ENCODE results near the gene PPBP.
"Not testable (repeated sequence)": the region's sequence is repeated elsewhere in the genome, so short reads cannot be mapped to it uniquely, and the experiment has no call there.

The PPBP gene

DNA sequence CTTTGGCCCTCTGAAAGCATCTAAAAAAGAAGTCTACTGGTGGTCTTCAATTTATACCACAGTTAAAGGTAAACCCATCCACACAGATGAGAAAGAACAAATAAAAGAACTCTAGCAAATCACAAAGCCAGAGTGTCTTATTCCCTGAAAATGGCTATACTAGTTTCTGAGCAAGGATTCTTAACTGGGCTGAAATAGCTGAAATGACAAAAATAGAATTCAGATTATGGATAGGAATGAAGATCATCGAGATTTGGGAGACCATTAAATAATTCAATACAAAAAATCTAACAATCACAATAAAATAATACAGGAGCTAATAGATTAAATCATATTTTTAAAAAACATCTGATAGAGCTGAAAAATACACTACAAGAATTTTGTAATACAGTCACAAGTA, 18.0 kb downstream of the PPBP start:
- TF ChIP-seq, protein P1, sequence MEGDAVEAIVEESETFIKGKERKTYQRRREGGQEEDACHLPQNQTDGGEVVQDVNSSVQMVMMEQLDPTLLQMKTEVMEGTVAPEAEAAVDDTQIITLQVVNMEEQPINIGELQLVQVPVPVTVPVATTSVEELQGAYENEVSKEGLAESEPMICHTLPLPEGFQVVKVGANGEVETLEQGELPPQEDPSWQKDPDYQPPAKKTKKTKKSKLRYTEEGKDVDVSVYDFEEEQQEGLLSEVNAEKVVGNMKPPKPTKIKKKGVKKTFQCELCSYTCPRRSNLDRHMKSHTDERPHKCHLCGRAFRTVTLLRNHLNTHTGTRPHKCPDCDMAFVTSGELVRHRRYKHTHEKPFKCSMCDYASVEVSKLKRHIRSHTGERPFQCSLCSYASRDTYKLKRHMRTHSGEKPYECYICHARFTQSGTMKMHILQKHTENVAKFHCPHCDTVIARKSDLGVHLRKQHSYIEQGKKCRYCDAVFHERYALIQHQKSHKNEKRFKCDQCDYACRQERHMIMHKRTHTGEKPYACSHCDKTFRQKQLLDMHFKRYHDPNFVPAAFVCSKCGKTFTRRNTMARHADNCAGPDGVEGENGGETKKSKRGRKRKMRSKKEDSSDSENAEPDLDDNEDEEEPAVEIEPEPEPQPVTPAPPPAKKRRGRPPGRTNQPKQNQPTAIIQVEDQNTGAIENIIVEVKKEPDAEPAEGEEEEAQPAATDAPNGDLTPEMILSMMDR (IDR thresholded peaks at IDR 0.05; ENCODE audit: low read depth, low read length), result no peak
- Histone ChIP-seq H3K4me1 (no peaks in the 10 kb centered on the region), H3K36me3 (no peaks in the 10 kb centered on the region), H3K27me3 (no peaks in the 10 kb centered on the region), H3K4me3 (ENCODE audit: low read depth, low read length) (no peak overlapping the region), H3K9me3 (no peaks in the 10 kb centered on the region)
- DNase-seq, result no peak

DNA sequence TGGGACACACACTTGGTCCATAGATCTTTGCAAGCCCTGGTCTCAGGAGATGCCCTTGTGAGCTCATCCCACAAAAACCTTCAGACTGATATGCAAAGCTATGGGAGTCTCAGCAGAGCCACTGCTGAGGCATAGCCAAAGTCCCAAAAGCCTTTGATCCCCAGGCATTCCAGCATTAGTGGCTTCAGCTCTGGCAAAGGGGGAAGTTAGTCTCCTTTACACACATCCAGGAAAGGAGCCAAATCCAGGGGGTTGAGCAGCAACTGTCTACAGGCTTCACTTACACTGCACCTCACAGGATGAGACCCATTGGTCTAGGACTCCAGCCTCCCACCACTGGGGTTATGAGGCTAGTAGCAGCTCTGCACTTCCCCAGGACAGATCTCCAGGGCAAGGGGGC, 20.1 kb downstream of the PPBP start:
- Histone ChIP-seq H3K9me3 (no peaks in the 10 kb centered on the region), H3K36me3 (no peaks in the 10 kb centered on the region), H3K27me3 (no peaks in the 10 kb centered on the region), H3K4me3 (ENCODE audit: low read depth, low read length) (no peak overlapping the region), H3K4me1 (no peaks in the 10 kb centered on the region)
- DNase-seq, result no peak
- TF ChIP-seq, protein P1 (IDR thresholded peaks at IDR 0.05; ENCODE audit: low read depth, low read length), result no peak

DNA sequence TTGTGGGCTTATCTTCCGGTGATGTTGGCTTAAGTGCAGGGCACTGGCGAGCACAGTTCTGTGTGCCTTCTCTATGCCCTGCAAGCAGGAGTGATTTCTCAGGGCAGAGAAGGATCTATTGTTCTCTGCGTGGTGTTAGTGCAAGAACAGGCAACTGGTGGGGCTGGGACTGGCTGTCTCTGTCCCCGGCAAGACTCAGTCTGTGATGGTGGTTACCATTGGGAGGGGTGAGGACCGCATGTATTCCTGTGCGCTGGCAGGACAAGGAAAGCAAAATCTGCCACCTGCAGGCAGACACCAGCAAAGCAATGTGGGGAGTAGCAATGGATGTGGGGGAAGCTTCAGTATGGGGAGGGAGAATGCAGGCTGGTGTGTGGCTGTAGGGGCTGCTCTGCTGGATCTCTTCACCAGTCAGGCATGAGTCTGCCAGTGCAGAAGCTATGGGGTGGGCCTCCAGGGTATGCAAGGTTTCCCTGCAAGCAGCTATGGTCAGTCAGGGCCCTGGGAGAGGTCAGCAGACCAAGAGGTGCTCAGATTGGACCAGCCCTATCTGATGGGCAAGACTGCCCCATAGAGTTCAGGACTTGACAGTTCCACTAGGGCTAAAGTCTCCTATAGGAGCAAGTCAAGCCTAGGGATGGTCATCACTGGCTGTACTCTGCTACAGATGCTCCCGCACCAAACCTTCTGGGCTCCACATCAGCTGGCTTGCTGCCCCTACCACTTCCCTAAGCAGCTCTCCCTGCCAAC, 23.0 kb downstream of the PPBP start:
- Histone ChIP-seq H3K27me3 (no peaks in the 10 kb centered on the region), H3K4me1 (no peaks in the 10 kb centered on the region), H3K36me3 (no peaks in the 10 kb centered on the region), H3K9me3 (no peaks in the 10 kb centered on the region), H3K4me3 (ENCODE audit: low read depth, low read length) (no peak overlapping the region)
- TF ChIP-seq, protein P1 (IDR thresholded peaks at IDR 0.05; ENCODE audit: low read depth, low read length), result no peak
- DNase-seq, result no peak

DNA sequence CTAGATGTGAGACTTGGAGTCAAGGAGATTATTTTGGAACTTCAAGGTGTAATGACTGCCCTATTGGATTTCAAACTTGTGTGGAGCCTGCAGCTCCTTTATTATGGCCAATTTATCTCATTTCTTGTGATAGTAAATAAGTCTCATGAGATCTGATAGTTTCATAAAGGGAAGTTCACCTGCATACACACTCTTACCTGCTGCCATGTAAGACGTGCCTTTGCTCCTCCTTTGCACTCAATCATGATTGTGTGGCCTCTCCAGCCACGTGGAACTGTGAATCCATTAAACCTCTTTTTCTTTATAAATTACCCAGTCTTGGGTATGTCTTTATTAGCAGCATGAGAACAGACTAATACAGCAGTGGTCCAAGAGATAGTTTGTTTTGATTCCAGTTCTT, 25.3 kb downstream of the PPBP start:
- H3K4me3 ChIP-seq (ENCODE audit: low read depth, low read length), result no peak overlapping the region
- TF ChIP-seq, protein P1 (IDR thresholded peaks at IDR 0.05; ENCODE audit: low read depth, low read length), result no peak
- no peaks in the 10 kb centered on the region for H3K27me3 ChIP-seq
- H3K36me3 ChIP-seq, result no peaks in the 10 kb centered on the region
- DNase-seq, result no peak
- H3K4me1 ChIP-seq, result no peaks in the 10 kb centered on the region
- no peaks in the 10 kb centered on the region for H3K9me3 ChIP-seq

DNA sequence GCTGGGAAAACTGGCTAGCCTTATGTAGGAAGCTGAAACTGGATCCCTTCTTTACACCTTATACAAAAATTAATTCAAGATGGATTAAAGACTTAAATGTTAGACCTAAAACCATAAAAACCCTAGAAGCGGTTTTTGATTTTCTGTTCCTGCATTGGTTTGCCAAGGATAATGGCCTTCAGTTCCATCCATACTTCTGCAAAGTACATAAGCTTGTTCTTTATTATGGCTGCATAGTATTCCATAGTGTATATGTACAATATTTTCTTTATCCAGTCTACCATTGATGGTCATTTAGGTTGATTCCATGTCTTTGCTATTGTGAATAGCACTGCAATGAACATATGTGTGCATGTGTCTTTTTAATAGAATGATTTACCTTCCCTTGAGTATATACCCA, 28.9 kb downstream of the PPBP start:
- H3K4me1 ChIP-seq; H3K4me3 ChIP-seq (ENCODE audit: low read depth, low read length); H3K27me3 ChIP-seq; DNase-seq; H3K9me3 ChIP-seq; H3K36me3 ChIP-seq: not testable (repeated sequence)

DNA sequence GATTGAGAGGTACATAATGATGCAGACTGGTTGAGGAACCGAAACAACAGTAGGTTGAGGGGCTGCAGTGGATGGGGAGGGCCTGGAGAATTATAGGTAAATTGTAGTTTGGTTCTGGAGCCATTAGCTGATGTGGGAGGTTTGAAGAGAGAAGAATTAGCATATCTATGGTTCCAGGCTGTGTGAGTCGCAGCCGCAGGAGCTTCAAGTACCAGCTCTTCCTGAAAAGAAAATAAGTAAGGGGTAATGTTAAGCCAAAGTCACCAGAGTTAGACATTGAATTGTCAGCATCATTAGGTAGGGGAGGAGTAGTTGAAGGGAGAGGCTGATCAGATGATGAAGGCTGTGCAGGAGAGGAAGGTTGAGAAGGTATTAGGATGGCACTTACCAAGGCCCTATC, 35.6 kb downstream of the PPBP start:
- Histone ChIP-seq H3K9me3 (no peaks in the 10 kb centered on the region), H3K4me3 (ENCODE audit: low read depth, low read length) (no peak overlapping the region), H3K27me3 (no peaks in the 10 kb centered on the region), H3K4me1 (no peaks in the 10 kb centered on the region), H3K36me3 (no peaks in the 10 kb centered on the region)
- TF ChIP-seq, protein P1 (IDR thresholded peaks at IDR 0.05; ENCODE audit: low read depth, low read length), result no peak
- DNase-seq, result no peak

DNA sequence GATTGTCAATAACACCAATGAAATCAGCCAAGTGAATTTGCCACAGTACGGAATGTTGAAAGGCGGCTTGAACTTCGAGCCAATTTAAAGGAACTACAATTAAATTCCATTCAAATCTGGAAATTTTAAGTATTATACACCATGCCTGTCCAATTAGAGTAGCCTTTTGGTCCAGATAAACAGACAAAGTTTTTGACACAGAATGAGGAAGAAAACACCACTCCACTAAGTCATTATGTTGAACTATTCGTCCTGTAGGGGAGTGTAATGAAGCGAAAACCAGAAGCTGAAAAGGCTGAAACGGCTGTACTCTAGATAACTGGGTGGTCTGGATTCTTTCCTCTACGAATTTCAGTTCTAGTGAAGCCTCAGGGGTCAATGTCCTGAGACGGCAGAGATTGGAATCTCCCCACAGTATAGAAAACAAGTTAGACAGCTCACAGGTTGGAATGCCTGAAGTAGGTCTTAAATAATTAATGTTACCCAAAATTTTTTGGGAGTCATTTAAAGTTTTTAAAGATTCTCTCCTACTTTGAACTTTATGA, 37.5 kb downstream of the PPBP start:
- not testable (repeated sequence) for DNase-seq; H3K4me3 ChIP-seq (ENCODE audit: low read depth, low read length); H3K4me1 ChIP-seq; H3K36me3 ChIP-seq; H3K9me3 ChIP-seq; H3K27me3 ChIP-seq

Data from BE2C (cell line).